GM19397 (cell line): Measurements from ENCODE around the gene TMEM260.

Source experiments
- ATAC-seq: cut with Tn5 transposase; IDR thresholded peaks from one replicate; pipeline ENCODE4 v1.9.1; 2021; ENCODE audit warnings: mild to moderate bottlenecking, moderate library complexity; ENCODE audit not compliant: unreplicated experiment

The TMEM260 gene

GRCh38 chr14:56579345-56580220 lies at the start of gene TMEM260:
Gene TMEM260, plus strand, starts transcription at chr14:56579798. Its CDS starts 117 bp downstream, at chr14:56579915.
- peak; percentile 92 for ATAC-seq

GRCh38 chr14:56532546-56532945 lies 47.1 kb upstream of the TMEM260 start:
- ATAC-seq = no peak

GRCh38 chr14:56534656-56535055 lies 44.9 kb upstream of the TMEM260 start:
- no peak for ATAC-seq

GRCh38 chr14:56539862-56540261 lies 39.7 kb upstream of the TMEM260 start:
- no peak for ATAC-seq

- ATAC-seq = no peak
Observed at GRCh38 chr14:56543436-56543835, 36.2 kb upstream of the TMEM260 start.

GRCh38 chr14:56549721-56550120 lies 29.9 kb upstream of the TMEM260 start:
- ATAC-seq = no peak

- no peak for ATAC-seq
Observed at GRCh38 chr14:56552615-56553014, 27.0 kb upstream of the TMEM260 start.

- no peak for ATAC-seq
Observed at GRCh38 chr14:56554301-56554700, 25.3 kb upstream of the TMEM260 start.

GRCh38 chr14:56555921-56556570 lies 23.6 kb upstream of the TMEM260 start:
- ATAC-seq = no peak

- no peak for ATAC-seq
Observed at GRCh38 chr14:56559182-56559581, 20.4 kb upstream of the TMEM260 start.

GRCh38 chr14:56561606-56562005 lies 18.0 kb upstream of the TMEM260 start:
- ATAC-seq = no peak

- no peak for ATAC-seq
Observed at GRCh38 chr14:56562883-56563282, 16.7 kb upstream of the TMEM260 start.

- ATAC-seq = no peak
Observed at GRCh38 chr14:56569174-56569573, 10.4 kb upstream of the TMEM260 start.

- ATAC-seq = no peak
Observed at GRCh38 chr14:56570295-56570694, 9.3 kb upstream of the TMEM260 start.

- no peak for ATAC-seq
Observed at GRCh38 chr14:56580221-56580711, 668 bp downstream of the TMEM260 start.

- no peak for ATAC-seq
Observed at GRCh38 chr14:56581041-56581727, 1.6 kb downstream of the TMEM260 start.

GRCh38 chr14:56585461-56586084 lies 6.0 kb downstream of the TMEM260 start:
- ATAC-seq = no peak

- ATAC-seq = no peak
Observed at GRCh38 chr14:56587701-56588100, 8.1 kb downstream of the TMEM260 start.

- no peak for ATAC-seq
Observed at GRCh38 chr14:56590535-56590960, 10.9 kb downstream of the TMEM260 start.

GRCh38 chr14:56592746-56593544 lies 13.3 kb downstream of the TMEM260 start:
- no peak for ATAC-seq
